DND-41 (cell line): ENCODE data around the gene KRT34.
"Not testable (repeated sequence)": the region's sequence is repeated elsewhere in the genome, so short reads cannot be mapped to it uniquely, and the experiment has no call there.

Source experiments
- ATAC-seq: fragments of 200-7000 bp; cut with Tn5 transposase; 3 replicates; pipeline ENCODE4 v1.9.1; 2021; ENCODE audit warnings: low read depth; ENCODE audit not compliant: insufficient read depth
- DNase-seq: peaks from one replicate; pipeline ENCODE4 v3.0.0-alpha.2; 2020
- H2AFZ ChIP-seq: 2 replicates; pipeline ENCODE4 v1.6.0; 2012; ENCODE audit warnings: low read depth, low read length
- H3K27ac ChIP-seq: 2 replicates; pipeline ENCODE4 v1.5.1; 2012; ENCODE audit warnings: low read length, inconsistent platforms
- H3K27me3 ChIP-seq: fragments of 200-600 bp; sonication (generic); 2 replicates; pipeline ENCODE4 v1.6.0; 2012; ENCODE audit warnings: low read length, mild to moderate bottlenecking, inconsistent platforms; ENCODE audit not compliant: insufficient read depth, poor library complexity
- H3K36me3 ChIP-seq: 2 replicates; pipeline ENCODE4 v1.5.1; 2012; ENCODE audit warnings: low read length, inconsistent platforms; ENCODE audit not compliant: insufficient read depth
- H3K4me1 ChIP-seq: 2 replicates; pipeline ENCODE4 v1.5.1; 2012; ENCODE audit warnings: mild to moderate bottlenecking, low read length; ENCODE audit not compliant: insufficient read depth
- H3K4me2 ChIP-seq: 2 replicates; pipeline ENCODE4 v1.6.0; 2012; ENCODE audit warnings: mild to moderate bottlenecking, moderate library complexity, low read length, inconsistent platforms; ENCODE audit not compliant: insufficient read depth
- H3K4me3 ChIP-seq, 2 experiments: fragments of 200-600 bp in 1 of 2; shearing (Covaris generic) in 1 of 2; 2 replicates each; pipeline ENCODE4 v1.5.1; 2012 to 2016; ENCODE audit warnings: inconsistent platforms in 2 of 2, low read length in 2 of 2, mild to moderate bottlenecking in 2 of 2, low read depth in 1 of 2, moderate library complexity in 1 of 2
- H3K79me2 ChIP-seq: 2 replicates; pipeline ENCODE4 v1.6.0; 2012; ENCODE audit warnings: low read length, inconsistent platforms; ENCODE audit not compliant: insufficient read depth
- H3K9ac ChIP-seq: 2 replicates; pipeline ENCODE4 v1.6.0; 2012; ENCODE audit warnings: low read depth, mild to moderate bottlenecking, inconsistent platforms, low read length, moderate library complexity
- H3K9me3 ChIP-seq: 2 replicates; pipeline ENCODE4 v1.5.1; 2012; ENCODE audit warnings: low read length, moderate library complexity, mild to moderate bottlenecking, inconsistent platforms; ENCODE audit not compliant: insufficient read depth, severe bottlenecking
- H4K20me1 ChIP-seq: 2 replicates; pipeline ENCODE4 v1.6.0; 2012; ENCODE audit warnings: low read length; ENCODE audit not compliant: insufficient read depth
- CTCF ChIP-seq: IDR thresholded peaks from 2 replicates; pipeline ENCODE4 v1.5.1; 2012; ENCODE audit warnings: borderline replicate concordance, low read length, moderate library complexity, mild to moderate bottlenecking; ENCODE audit not compliant: poor library complexity, severe bottlenecking; ENCODE audit errors: extremely low read depth
- EZH2 ChIP-seq: IDR thresholded peaks from 3 replicates; pipeline ENCODE4 v1.6.1; 2012; ENCODE audit warnings: borderline replicate concordance, low read depth, mild to moderate bottlenecking, moderate library complexity, low read length, inconsistent platforms; ENCODE audit not compliant: severe bottlenecking

KRT34 gene

GRCh38 chr17:41383690-41384089, 1.6 kb upstream of the KRT34 start:
- no peaks in the 10 kb centered on the region for H4K20me1 ChIP-seq
- DNase-seq: no peak
- H2AFZ ChIP-seq: no peak overlapping the region
- H3K4me1 ChIP-seq: no peaks in the 10 kb centered on the region
- peaks cover 4% of the 10 kb centered on the region for H3K27me3 ChIP-seq
- H3K9me3 ChIP-seq: peaks cover 3% of the 10 kb centered on the region
- no peak overlapping the region for H3K9ac ChIP-seq
- no peak for ATAC-seq
- TF ChIP-seq EZH2 (no peak), CTCF (no peak)
- H3K79me2 ChIP-seq: no peaks in the 10 kb centered on the region
- no peak overlapping the region for H3K4me3 ChIP-seq
- no peaks in the 10 kb centered on the region for H3K36me3 ChIP-seq
- no peak overlapping the region for H3K4me2 ChIP-seq
- H3K27ac ChIP-seq: no peak overlapping the region

GRCh38 chr17:41382394-41382793, 288 bp upstream of the KRT34 start:
- DNase-seq (no peak), ATAC-seq (no peak)
- H3K79me2 ChIP-seq: no peaks in the 10 kb centered on the region
- no peak overlapping the region for H3K27ac ChIP-seq
- no peaks in the 10 kb centered on the region for H3K36me3 ChIP-seq
- H3K27me3 ChIP-seq: peaks cover under 1% of the 10 kb centered on the region
- no peaks in the 10 kb centered on the region for H4K20me1 ChIP-seq
- H3K4me1 ChIP-seq: no peaks in the 10 kb centered on the region
- no peak for TF ChIP-seq EZH2
- TF ChIP-seq CTCF: no peak
- H2AFZ ChIP-seq: no peak overlapping the region
- no peak overlapping the region for H3K9ac ChIP-seq
- no peak overlapping the region for H3K4me3 ChIP-seq
- no peak overlapping the region for H3K4me2 ChIP-seq
- H3K9me3 ChIP-seq: peaks cover 3% of the 10 kb centered on the region

- not testable (repeated sequence) for H3K36me3 ChIP-seq, H3K4me1 ChIP-seq, H3K27me3 ChIP-seq, ATAC-seq, DNase-seq, H3K9me3 ChIP-seq, H2AFZ ChIP-seq, H3K27ac ChIP-seq, H4K20me1 ChIP-seq, H3K9ac ChIP-seq, H3K4me3 ChIP-seq, H3K4me2 ChIP-seq, H3K79me2 ChIP-seq
These were observed 2.0 kb downstream of the KRT34 start for GRCh38 chr17:41380091-41380490.

GRCh38 chr17:41377546-41377945, 4.6 kb downstream of the KRT34 start:
- Histone ChIP-seq H3K27me3 (peaks cover 15% of the 10 kb centered on the region), H3K4me1 (no peaks in the 10 kb centered on the region), H3K9me3 (no peaks in the 10 kb centered on the region), H3K4me3 (no peak overlapping the region), H3K4me2 (no peak overlapping the region), H3K27ac (no peak overlapping the region), H3K79me2 (no peaks in the 10 kb centered on the region), H4K20me1 (no peaks in the 10 kb centered on the region), H3K9ac (no peak overlapping the region), H3K36me3 (no peaks in the 10 kb centered on the region), H2AFZ (no peak overlapping the region)
- ATAC-seq (no peak), DNase-seq (no peak)
- no peak for TF ChIP-seq EZH2
- no peak for TF ChIP-seq CTCF
